ENCODE data around the gene CFAP299. TPM values are rescaled to one million over a fixed set of nuclear protein-coding genes. Genes with fewer than 3 reads are reported as not detected.

CFAP299 gene
- total RNA-seq, 1 donor from 2014 or later: not detected

DNA sequence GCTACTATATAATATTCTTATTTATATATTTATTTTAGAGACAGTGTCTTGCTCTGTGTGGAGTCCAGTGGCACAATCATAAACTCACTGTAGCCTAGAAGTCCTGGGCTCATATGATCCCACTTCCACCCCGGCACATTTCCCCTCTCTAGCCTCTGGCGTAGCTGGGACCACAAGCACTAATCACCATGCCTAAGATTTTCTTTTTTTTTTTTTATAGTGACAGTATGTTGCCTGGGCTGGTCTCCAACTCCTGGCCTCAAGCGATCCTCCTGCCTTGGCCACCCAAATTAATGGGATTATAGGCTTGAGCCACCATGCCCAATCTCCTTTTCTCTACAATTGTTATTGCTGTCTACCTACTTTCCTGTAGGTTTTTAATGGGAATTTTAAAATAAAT is 620.9 kb downstream of the CFAP299 start:
- Mint-ChIP-seq H3K4me1 (ENCODE audit: unreplicated experiment) (no peaks in the 10 kb centered on the region), H3K36me3 (ENCODE audit: unreplicated experiment) (no peaks in the 10 kb centered on the region), H3K27me3 (ENCODE audit: unreplicated experiment) (peaks cover 9% of the 10 kb centered on the region), H3K9me3 (ENCODE audit: unreplicated experiment) (no peaks in the 10 kb centered on the region), H3K27ac (ENCODE audit: unreplicated experiment) (no peak overlapping the region), H3K4me3 (ENCODE audit: unreplicated experiment) (no peak overlapping the region)
- no peak for DNase-seq (ENCODE audit: extremely low spot score, unreplicated experiment)
- TF ChIP-seq, protein P1, sequence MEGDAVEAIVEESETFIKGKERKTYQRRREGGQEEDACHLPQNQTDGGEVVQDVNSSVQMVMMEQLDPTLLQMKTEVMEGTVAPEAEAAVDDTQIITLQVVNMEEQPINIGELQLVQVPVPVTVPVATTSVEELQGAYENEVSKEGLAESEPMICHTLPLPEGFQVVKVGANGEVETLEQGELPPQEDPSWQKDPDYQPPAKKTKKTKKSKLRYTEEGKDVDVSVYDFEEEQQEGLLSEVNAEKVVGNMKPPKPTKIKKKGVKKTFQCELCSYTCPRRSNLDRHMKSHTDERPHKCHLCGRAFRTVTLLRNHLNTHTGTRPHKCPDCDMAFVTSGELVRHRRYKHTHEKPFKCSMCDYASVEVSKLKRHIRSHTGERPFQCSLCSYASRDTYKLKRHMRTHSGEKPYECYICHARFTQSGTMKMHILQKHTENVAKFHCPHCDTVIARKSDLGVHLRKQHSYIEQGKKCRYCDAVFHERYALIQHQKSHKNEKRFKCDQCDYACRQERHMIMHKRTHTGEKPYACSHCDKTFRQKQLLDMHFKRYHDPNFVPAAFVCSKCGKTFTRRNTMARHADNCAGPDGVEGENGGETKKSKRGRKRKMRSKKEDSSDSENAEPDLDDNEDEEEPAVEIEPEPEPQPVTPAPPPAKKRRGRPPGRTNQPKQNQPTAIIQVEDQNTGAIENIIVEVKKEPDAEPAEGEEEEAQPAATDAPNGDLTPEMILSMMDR (IDR thresholded peaks at IDR 0.05): no peak

DNA sequence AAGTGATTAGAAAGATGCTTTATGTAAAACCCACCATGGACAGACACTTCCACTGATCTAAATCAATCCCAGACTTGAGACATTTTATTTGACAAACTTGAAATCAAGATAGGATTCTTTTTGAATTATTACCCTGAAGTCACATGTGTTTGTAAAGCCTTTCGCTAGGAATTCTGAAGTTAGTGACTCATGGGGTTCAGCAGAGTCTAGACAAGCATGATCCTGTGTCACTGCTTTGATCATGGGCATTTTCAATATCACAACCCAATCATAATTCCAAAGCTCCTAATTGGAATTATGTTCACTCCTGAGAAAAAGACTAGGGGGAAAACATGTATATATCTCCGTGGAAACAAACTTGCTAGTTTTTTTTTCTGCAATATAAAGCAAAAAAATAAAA is 627.5 kb downstream of the CFAP299 start:
- no peak overlapping the region for H3K4me3 Mint-ChIP-seq (ENCODE audit: unreplicated experiment)
- peaks cover 17% of the 10 kb centered on the region for H3K27me3 Mint-ChIP-seq (ENCODE audit: unreplicated experiment)
- no peaks in the 10 kb centered on the region for H3K36me3 Mint-ChIP-seq (ENCODE audit: unreplicated experiment)
- H3K9me3 Mint-ChIP-seq (ENCODE audit: unreplicated experiment): no peaks in the 10 kb centered on the region
- TF ChIP-seq, protein P1 (IDR thresholded peaks at IDR 0.05): no peak
- no peaks in the 10 kb centered on the region for H3K4me1 Mint-ChIP-seq (ENCODE audit: unreplicated experiment)
- no peak overlapping the region for H3K27ac Mint-ChIP-seq (ENCODE audit: unreplicated experiment)
- DNase-seq (ENCODE audit: extremely low spot score, unreplicated experiment): no peak

DNA sequence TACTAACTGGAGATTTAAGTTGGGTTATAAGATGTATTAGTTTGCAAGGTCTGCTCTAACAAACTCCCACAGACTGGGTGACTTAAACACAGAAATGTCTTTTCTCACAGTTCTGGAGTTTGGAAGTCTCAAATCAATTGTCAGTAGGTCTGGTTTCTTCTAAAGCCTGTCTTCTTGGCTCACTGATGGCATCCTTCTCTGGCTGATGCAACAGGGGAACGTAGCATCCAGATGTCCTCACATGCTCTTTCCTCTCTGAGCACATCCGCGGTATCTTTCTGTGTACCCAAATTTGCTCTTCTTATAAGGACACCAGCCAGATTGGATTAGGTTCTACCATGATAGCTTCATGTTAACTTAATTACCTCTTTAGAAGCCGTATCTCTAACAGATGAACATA is 631.8 kb downstream of the CFAP299 start:
- H3K27me3 Mint-ChIP-seq (ENCODE audit: unreplicated experiment): peaks cover 10% of the 10 kb centered on the region
- no peak overlapping the region for H3K4me3 Mint-ChIP-seq (ENCODE audit: unreplicated experiment)
- TF ChIP-seq, protein P1 (IDR thresholded peaks at IDR 0.05): no peak
- DNase-seq (ENCODE audit: extremely low spot score, unreplicated experiment): no peak
- H3K4me1 Mint-ChIP-seq (ENCODE audit: unreplicated experiment): no peaks in the 10 kb centered on the region
- H3K9me3 Mint-ChIP-seq (ENCODE audit: unreplicated experiment): no peaks in the 10 kb centered on the region
- no peak overlapping the region for H3K27ac Mint-ChIP-seq (ENCODE audit: unreplicated experiment)
- no peaks in the 10 kb centered on the region for H3K36me3 Mint-ChIP-seq (ENCODE audit: unreplicated experiment)

- Mint-ChIP-seq H3K4me1 (ENCODE audit: unreplicated experiment) (no peaks in the 10 kb centered on the region), H3K27ac (ENCODE audit: unreplicated experiment) (no peak overlapping the region), H3K27me3 (ENCODE audit: unreplicated experiment) (peaks cover 9% of the 10 kb centered on the region), H3K9me3 (ENCODE audit: unreplicated experiment) (no peaks in the 10 kb centered on the region), H3K4me3 (ENCODE audit: unreplicated experiment) (no peak overlapping the region), H3K36me3 (ENCODE audit: unreplicated experiment) (no peaks in the 10 kb centered on the region)
- TF ChIP-seq, protein P1 (IDR thresholded peaks at IDR 0.05): no peak
- DNase-seq (ENCODE audit: extremely low spot score, unreplicated experiment): no peak
Measured at GRCh38 chr4:80980239-80980638, 644.7 kb downstream of the CFAP299 start.

DNA sequence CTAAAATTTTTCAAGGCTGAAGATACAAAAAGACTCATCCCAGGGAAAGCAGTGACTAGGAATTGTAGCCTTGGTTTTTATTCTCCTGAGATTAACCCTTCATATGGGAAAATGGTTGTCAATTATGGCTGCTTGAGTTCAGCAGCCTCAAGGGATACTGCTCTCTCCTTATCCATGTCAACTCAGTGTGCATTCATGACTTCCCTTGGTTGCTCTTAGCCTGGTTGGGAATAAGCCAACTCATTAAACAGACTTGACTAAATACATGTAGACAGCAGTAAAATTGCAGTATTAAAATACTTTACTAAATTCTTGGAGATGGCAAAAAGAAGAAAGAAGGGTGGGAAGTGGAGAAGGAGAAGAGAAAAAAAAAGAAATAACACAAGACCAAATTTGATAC is 650.5 kb downstream of the CFAP299 start:
- Mint-ChIP-seq H3K4me1 (ENCODE audit: unreplicated experiment) (no peaks in the 10 kb centered on the region), H3K9me3 (ENCODE audit: unreplicated experiment) (no peaks in the 10 kb centered on the region), H3K36me3 (ENCODE audit: unreplicated experiment) (no peaks in the 10 kb centered on the region), H3K27ac (ENCODE audit: unreplicated experiment) (no peak overlapping the region), H3K4me3 (ENCODE audit: unreplicated experiment) (no peak overlapping the region), H3K27me3 (ENCODE audit: unreplicated experiment) (peaks cover 6% of the 10 kb centered on the region)
- TF ChIP-seq, protein P1 (IDR thresholded peaks at IDR 0.05): no peak
- no peak for DNase-seq (ENCODE audit: extremely low spot score, unreplicated experiment)
